ENCODE measurements around the gene ZNF236.
A peak's percentile ranks its signal among the peaks of the same experiment; 100 is the strongest.
"Not testable (repeated sequence)": the region's sequence is repeated elsewhere in the genome, so short reads cannot be mapped to it uniquely, and the experiment has no call there.

ZNF236 gene

GRCh38 chr18:76822506-76823160 lies at the start of gene ZNF236:
ZNF236 (plus strand) TSS chr18:76822557; CDS start chr18:76822608, 51 bp downstream.
- no peaks in the 10 kb centered on the region for H3K9me3 ChIP-seq (ENCODE audit: insufficient read depth, low read length)
- no peaks in the 10 kb centered on the region for H3K27me3 ChIP-seq (ENCODE audit: insufficient read depth, insufficient read length)
- peak within 1 kb of the TSS; percentile 80 for H3K4me3 ChIP-seq (ENCODE audit: insufficient read length, low read depth)
- no peaks in the 10 kb centered on the region for H3K36me3 ChIP-seq (ENCODE audit: insufficient read depth, insufficient read length, low read length)
- peak within 1 kb of the TSS; percentile 95 for H3K9ac ChIP-seq (ENCODE audit: insufficient read length, low read depth)
- TF ChIP-seq ZNF274 (IDR thresholded peaks at IDR 0.05; ENCODE audit: low read depth, low read length) (no peak), YY1 (IDR thresholded peaks at IDR 0.05; ENCODE audit: insufficient read depth, insufficient read length) (no peak), SUZ12 (IDR thresholded peaks at IDR 0.05; ENCODE audit: extremely low read depth, insufficient read depth, insufficient read length) (no peak)
- no peaks in the 10 kb centered on the region for H3K4me1 ChIP-seq (ENCODE audit: insufficient read depth, insufficient read length)
- DNase-seq (ENCODE audit: low read depth, low spot score), result peak; percentile 48

GRCh38 chr18:76772665-76773064 lies 49.7 kb upstream of the ZNF236 start:
- H3K9ac ChIP-seq (ENCODE audit: insufficient read length, low read depth), result no peak overlapping the region
- TF ChIP-seq ZNF274 (IDR thresholded peaks at IDR 0.05; ENCODE audit: low read depth, low read length), result no peak
- TF ChIP-seq YY1 (IDR thresholded peaks at IDR 0.05; ENCODE audit: insufficient read depth, insufficient read length), result no peak
- no peak for TF ChIP-seq SUZ12 (IDR thresholded peaks at IDR 0.05; ENCODE audit: extremely low read depth, insufficient read depth, insufficient read length)
- no peak overlapping the region for H3K4me3 ChIP-seq (ENCODE audit: insufficient read length, low read depth)
- H3K36me3 ChIP-seq (ENCODE audit: insufficient read depth, insufficient read length, low read length), result no peaks in the 10 kb centered on the region
- H3K27me3 ChIP-seq (ENCODE audit: insufficient read depth, insufficient read length), result no peaks in the 10 kb centered on the region
- no peaks in the 10 kb centered on the region for H3K4me1 ChIP-seq (ENCODE audit: insufficient read depth, insufficient read length)
- no peak for DNase-seq (ENCODE audit: low read depth, low spot score)
- H3K9me3 ChIP-seq (ENCODE audit: insufficient read depth, low read length), result no peaks in the 10 kb centered on the region

GRCh38 chr18:76777036-76777435 lies 45.3 kb upstream of the ZNF236 start:
- not testable (repeated sequence) for H3K4me3 ChIP-seq (ENCODE audit: insufficient read length, low read depth); H3K9me3 ChIP-seq (ENCODE audit: insufficient read depth, low read length); H3K9ac ChIP-seq (ENCODE audit: insufficient read length, low read depth); DNase-seq (ENCODE audit: low read depth, low spot score); H3K36me3 ChIP-seq (ENCODE audit: insufficient read depth, insufficient read length, low read length); H3K27me3 ChIP-seq (ENCODE audit: insufficient read depth, insufficient read length); H3K4me1 ChIP-seq (ENCODE audit: insufficient read depth, insufficient read length)

GRCh38 chr18:76783786-76784484 lies 38.4 kb upstream of the ZNF236 start:
- TF ChIP-seq YY1 (IDR thresholded peaks at IDR 0.05; ENCODE audit: insufficient read depth, insufficient read length), result no peak
- TF ChIP-seq ZNF274 (IDR thresholded peaks at IDR 0.05; ENCODE audit: low read depth, low read length), result no peak
- no peak for TF ChIP-seq SUZ12 (IDR thresholded peaks at IDR 0.05; ENCODE audit: extremely low read depth, insufficient read depth, insufficient read length)
- Histone ChIP-seq H3K9me3 (ENCODE audit: insufficient read depth, low read length) (no peaks in the 10 kb centered on the region; the same call in 1 of the 2 replicates), H3K27me3 (ENCODE audit: insufficient read depth, insufficient read length) (no peaks in the 10 kb centered on the region), H3K36me3 (ENCODE audit: insufficient read depth, insufficient read length, low read length) (no peaks in the 10 kb centered on the region), H3K9ac (ENCODE audit: insufficient read length, low read depth) (no peak overlapping the region), H3K4me1 (ENCODE audit: insufficient read depth, insufficient read length) (no peaks in the 10 kb centered on the region), H3K4me3 (ENCODE audit: insufficient read length, low read depth) (no peak overlapping the region)
- DNase-seq (ENCODE audit: low read depth, low spot score), result no peak

- TF ChIP-seq SUZ12 (IDR thresholded peaks at IDR 0.05; ENCODE audit: extremely low read depth, insufficient read depth, insufficient read length), result no peak
- no peak for TF ChIP-seq YY1 (IDR thresholded peaks at IDR 0.05; ENCODE audit: insufficient read depth, insufficient read length)
- TF ChIP-seq ZNF274 (IDR thresholded peaks at IDR 0.05; ENCODE audit: low read depth, low read length), result no peak
- Histone ChIP-seq H3K9ac (ENCODE audit: insufficient read length, low read depth) (no peak overlapping the region), H3K4me3 (ENCODE audit: insufficient read length, low read depth) (no peak overlapping the region), H3K36me3 (ENCODE audit: insufficient read depth, insufficient read length, low read length) (no peaks in the 10 kb centered on the region), H3K4me1 (ENCODE audit: insufficient read depth, insufficient read length) (no peaks in the 10 kb centered on the region), H3K27me3 (ENCODE audit: insufficient read depth, insufficient read length) (no peaks in the 10 kb centered on the region), H3K9me3 (ENCODE audit: insufficient read depth, low read length) (peaks cover 3% of the 10 kb centered on the region; the same call in 1 of the 2 replicates)
- DNase-seq (ENCODE audit: low read depth, low spot score), result no peak
These were observed 36.5 kb upstream of the ZNF236 start for GRCh38 chr18:76785872-76786271.

DNA sequence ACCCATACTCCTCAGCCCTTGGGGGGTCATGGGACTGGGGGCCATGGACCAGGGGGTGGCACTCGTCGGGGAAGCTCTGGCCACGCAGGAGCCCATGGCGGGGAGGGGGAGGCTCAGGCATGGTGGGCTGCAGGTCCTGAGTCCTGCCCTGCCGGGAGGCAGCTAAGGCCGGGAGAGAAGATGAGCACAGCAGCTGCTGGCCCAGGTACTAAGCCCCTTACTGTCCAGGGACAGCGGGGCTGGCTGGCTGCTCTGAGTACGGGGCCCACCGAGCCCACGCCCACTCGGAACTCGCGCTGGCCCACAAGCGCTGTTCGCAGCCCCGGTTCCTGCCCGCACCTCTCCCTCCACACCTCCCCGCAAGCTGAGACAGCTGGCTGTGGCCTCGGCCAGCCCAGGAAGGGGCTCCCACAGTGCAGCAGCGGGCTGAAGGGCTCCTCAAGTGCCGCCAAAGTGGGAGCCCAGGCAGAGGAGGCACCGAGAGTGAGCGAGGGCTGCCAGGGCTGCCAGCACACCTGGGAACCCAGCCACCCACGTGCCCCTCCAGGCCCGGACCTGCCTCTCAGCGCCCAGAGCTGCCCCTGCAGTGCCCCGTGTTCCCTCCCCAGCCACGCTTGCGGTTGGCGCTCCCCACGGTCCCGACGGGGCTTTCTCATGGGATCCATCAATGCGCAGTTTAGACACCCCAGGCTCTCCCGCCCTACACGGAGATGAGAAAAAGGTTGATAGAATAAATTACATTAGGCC lies 33.6 kb upstream of the ZNF236 start:
- Histone ChIP-seq H3K9ac (ENCODE audit: insufficient read length, low read depth) (no peak overlapping the region), H3K36me3 (ENCODE audit: insufficient read depth, insufficient read length, low read length) (no peaks in the 10 kb centered on the region), H3K4me1 (ENCODE audit: insufficient read depth, insufficient read length) (no peaks in the 10 kb centered on the region), H3K4me3 (ENCODE audit: insufficient read length, low read depth) (no peak overlapping the region), H3K9me3 (ENCODE audit: insufficient read depth, low read length) (peaks cover 16% of the 10 kb centered on the region), H3K27me3 (ENCODE audit: insufficient read depth, insufficient read length) (no peaks in the 10 kb centered on the region)
- no peak for DNase-seq (ENCODE audit: low read depth, low spot score)
- TF ChIP-seq ZNF274 (IDR thresholded peaks at IDR 0.05; ENCODE audit: low read depth, low read length) (no peak), SUZ12 (IDR thresholded peaks at IDR 0.05; ENCODE audit: extremely low read depth, insufficient read depth, insufficient read length) (no peak)

GRCh38 chr18:76791106-76791505 lies 31.3 kb upstream of the ZNF236 start:
- H3K4me1 ChIP-seq (ENCODE audit: insufficient read depth, insufficient read length), result no peaks in the 10 kb centered on the region
- TF ChIP-seq SUZ12 (IDR thresholded peaks at IDR 0.05; ENCODE audit: extremely low read depth, insufficient read depth, insufficient read length) (no peak), ZNF274 (IDR thresholded peaks at IDR 0.05; ENCODE audit: low read depth, low read length) (no peak)
- no peak overlapping the region for H3K9ac ChIP-seq (ENCODE audit: insufficient read length, low read depth)
- H3K36me3 ChIP-seq (ENCODE audit: insufficient read depth, insufficient read length, low read length), result no peaks in the 10 kb centered on the region
- H3K4me3 ChIP-seq (ENCODE audit: insufficient read length, low read depth), result no peak overlapping the region
- peaks cover 16% of the 10 kb centered on the region for H3K9me3 ChIP-seq (ENCODE audit: insufficient read depth, low read length)
- no peak for DNase-seq (ENCODE audit: low read depth, low spot score)
- no peaks in the 10 kb centered on the region for H3K27me3 ChIP-seq (ENCODE audit: insufficient read depth, insufficient read length)

All from NT2/D1 (cell line).